Measurements from ENCODE around the gene MGAT4A.
A peak's percentile ranks its signal among the peaks of the same experiment; 100 is the strongest.
"Not testable (repeated sequence)": the region's sequence is repeated elsewhere in the genome, so short reads cannot be mapped to it uniquely, and the experiment has no call there.

The MGAT4A gene

DNA sequence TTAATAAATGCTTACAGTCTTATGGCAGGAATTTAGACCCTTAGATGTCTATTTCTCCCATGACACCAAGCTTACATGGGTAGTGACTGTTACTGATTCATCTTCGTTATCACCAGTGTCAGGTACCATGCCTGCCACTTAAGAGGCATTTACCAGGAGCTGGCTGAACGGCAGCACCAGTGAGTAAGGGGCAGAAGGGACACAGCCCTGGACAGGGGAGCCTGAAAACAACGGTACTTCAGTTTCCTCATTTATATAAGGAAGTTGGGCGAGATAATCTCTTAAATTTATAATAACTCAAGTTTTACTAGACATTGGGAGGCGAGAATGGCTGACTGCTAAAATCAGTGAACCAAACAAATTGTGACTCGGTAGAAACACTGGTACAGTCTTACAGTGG, 123.8 kb downstream of the MGAT4A start:
- DNase-seq (ENCODE audit: low spot score) = peak; percentile 19

DNA sequence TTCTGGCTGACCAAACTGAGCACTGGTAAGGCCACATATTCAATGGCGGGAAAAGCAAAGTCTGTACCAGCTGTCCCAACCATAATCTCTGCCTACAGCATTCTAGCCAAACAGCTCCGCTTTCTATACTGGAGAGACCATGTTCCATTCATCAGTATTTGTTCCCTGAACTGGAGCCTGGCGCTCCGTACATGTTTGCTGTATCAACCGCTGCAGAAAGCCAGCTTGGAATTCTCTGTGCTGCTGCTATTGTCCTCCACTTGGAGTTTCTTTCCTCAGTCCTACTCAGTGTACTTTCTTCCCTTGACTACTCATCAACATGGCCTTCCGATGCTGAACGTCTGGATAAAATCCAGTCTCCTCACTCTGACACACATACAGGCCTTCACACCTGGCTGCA, 124.5 kb downstream of the MGAT4A start:
- DNase-seq (ENCODE audit: low spot score) = no peak

DNA sequence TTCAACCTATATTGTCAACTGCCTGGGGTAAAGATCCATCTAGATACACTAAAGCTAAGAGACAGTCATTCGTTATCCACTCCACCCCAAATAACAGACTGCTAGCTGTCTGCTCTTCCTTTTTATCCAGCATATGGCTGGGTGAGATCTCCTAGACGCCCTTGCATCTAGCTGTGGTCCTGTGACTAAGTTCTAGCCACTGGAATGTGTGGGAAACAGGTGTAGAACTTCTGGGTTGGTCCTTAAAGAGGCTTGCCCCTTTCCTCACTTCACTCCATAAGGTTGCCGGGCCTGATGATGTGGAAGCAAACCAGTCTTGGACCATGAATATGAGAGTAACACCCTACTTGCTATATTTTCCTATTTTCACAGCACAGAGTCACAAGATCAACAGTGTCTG, 125.9 kb downstream of the MGAT4A start:
- no peak for DNase-seq (ENCODE audit: low spot score)

DNA sequence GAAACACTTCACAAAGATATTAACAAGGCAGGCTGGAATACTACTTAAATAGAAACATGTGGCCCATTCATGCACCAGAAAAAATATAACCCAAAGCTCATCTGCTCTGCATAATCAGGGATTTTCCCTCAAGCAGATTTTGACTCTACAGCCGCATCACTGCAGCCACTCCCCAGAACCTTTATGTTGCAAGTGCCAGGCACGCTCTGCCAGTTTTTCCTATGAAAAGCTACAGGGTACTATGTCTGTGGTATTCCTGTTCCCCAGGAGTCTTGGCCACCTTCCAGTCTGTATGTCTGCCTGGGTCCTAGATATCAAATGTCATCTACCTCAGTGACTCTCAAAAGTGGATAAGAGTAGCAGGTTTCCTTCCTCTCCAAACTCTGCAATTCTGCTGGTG, 126.4 kb downstream of the MGAT4A start:
- DNase-seq (ENCODE audit: low spot score) = no peak

DNA sequence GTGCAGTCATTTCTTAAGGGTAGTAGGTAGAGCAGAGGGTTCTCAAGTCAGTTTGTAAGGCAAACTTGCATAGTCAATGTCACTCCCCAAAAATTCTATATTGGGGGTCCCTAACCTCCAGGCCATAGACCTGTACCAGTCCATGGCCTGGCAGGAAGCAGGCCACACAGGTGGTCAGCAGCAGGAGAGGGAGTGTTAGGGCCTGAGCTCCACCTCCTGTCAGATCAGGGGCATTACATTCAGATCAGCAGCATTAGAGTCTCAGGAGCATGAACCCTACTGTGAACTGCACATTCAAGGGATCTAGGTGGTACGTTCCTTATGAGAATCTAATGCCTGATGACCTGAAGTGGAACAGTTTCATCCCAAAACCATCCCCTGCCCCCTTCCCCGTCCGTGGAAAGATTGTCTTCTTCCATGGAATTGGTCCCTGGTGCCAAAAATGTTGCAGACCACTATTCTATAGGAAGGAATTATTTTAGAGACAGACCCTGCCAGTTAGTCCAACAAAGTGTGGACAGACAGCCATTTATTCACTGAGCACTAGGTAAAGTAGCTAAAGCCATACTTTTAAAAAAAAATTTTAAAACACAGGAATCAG, 129.3 kb downstream of the MGAT4A start:
- peak; percentile 68 for DNase-seq (ENCODE audit: low spot score)

DNA sequence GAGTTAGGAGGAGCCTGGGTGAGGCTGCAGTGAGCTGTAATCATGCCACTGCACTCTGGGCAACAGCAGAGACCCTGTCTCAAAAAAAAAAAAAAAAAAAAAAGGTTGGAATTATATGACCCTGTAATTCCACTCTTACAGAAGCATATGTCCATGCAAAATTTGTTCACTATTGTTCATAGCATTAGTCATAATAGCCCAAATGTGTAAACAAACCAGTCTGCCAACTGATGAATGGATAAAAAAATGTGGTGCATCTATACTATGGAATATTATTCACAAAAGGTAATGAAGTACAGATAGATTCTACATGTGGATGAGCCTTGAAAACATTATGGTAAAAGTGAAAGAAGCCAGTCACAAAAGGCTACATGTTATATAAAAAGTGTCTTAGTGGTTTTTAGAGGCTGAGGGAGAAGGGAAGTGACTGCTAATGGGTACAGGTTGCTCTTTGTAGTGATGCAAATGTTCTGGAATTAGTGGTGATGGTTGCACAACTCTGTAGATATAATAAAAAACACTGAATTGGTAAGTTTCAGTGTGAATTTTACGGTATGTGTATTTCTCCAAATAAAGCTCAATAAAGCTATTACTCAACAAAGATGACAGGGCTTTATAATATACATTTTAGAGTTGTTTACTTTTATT, 132.0 kb downstream of the MGAT4A start:
- DNase-seq (ENCODE audit: low spot score) = peak; percentile 11

DNA sequence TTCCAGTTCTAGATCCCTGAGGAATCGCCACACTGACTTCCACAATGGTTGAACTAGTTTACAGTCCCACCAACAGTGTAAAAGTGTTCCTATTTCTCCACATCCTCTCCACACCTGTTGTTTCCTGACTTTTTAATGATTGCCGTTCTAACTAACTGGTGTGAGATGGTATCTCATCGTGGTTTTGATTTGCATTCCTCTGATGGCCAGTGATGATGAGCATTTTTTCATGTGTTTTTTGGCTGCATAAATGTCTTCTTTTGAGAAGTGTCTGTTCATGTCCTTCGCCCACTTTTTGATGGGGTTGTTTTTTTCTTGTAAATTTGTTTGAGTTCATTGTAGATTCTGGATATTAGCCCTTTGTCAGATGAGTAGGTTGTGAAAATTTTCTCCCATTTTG, 136.3 kb downstream of the MGAT4A start:
- DNase-seq (ENCODE audit: low spot score) = not testable (repeated sequence)

DNA sequence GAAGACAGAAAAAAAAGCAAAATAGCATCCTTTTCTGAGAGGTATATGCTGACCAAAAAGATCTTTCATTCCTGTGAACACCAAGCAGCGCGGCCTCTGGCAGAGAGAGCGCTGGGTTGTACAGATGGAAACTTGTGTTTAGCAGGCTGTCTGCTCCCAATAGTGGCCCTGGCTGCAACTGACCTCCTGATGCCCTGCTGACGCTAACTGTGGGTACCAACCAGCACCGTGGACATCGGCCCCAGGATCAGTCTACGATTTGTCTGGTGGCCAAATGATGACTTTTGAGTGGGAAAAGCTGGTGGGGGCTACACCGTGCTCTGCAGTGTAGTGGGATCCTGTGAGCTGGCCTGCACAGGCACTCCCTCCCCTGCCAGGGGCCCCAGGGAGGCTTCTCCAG, 138.4 kb downstream of the MGAT4A start:
- no peak for DNase-seq (ENCODE audit: low spot score)

DNA sequence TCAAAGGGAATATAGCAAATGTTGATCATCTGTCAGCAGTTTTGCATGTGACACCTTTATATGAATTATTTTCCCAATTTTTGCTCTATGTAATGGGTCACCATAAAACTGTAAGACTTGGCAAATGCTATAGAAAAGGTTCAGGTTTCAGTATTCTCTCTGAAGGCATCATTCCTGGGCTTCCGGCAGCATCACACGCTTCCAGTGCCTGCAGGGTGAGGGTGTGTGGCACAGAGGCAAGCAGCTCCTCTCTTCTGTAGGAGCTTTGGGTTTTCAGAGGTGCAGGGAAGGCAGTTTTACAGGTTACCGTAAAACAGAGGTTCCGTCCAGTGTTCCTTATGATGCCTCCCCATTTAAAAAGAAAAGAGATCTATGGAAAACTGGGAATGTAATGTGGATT, 141.4 kb downstream of the MGAT4A start:
- no peak for DNase-seq (ENCODE audit: low spot score)

DNA sequence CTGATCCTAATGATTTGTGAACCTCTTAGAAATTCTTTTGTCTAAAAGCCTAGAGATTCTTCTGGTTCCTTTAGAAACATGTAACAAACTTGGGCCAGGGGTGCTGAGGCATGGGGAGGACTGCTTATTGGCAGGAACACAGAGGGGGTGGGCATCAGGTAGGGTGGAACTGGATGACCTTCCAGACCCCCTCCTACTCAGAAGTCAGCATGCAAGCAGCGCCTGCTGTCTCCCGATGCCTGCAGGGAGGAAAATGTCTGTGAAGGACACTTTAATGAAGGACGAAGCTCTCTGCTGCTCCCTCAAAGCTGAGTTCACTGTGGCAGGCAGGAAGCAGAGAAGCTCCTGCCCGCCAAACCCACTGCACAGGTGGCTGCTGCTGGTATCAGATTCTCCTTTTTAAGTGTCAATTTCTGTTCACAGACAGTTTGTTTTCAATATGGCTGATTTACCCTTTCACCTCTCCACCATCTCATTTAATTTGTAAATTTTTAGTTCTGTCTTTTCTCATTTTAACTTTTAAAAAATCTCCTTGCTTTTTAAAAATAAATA, 142.0 kb downstream of the MGAT4A start:
- DNase-seq (ENCODE audit: low spot score) = no peak

DNA sequence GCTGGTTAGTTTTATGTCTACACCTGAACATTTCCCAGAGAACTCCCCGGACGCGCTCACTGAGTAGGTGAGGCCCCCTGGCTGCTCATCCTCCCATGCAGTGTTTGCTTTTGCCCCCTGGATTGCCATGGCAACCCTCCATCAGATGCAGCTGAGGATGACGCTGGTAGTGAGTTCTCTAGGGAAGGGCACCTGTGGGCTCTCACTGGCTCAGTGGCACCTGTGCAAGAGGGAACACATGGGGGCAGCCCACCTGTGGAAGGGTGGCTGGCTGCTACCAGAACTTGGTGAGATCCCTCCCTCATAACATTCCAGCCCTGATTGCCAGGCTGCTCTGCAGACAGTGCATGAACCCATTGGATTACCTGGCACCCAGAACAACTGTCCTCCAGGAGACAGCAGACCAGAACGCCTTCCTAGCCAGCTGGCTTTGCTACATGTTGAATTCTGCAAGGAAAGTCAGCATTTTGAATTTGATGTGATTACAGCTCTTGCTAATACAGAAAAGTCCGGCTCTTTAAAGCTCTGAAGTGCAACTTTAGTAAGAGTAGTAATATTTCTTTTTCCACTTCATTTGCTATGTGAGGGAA, 144.3 kb downstream of the MGAT4A start:
- DNase-seq (ENCODE audit: low spot score) = no peak

DNA sequence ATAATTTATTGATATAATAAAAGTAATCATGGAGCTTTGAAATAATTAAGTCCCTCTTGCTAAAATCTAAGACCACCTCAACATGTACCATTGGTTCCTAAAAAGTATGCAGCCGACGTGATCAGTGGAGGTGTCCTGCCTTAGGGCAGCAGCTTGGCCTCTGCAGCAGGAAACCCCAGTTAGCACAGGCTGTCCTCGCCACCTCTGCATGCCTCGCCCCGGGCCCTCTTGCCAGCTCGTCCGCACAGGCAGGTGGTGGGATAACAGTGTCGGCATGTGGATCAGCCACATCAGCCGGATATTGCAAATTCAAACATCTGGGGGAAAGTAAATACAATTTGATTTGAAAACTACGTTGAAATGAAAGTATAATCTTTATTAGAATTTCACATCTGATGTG, 145.5 kb downstream of the MGAT4A start:
- no peak for DNase-seq (ENCODE audit: low spot score)

DNA sequence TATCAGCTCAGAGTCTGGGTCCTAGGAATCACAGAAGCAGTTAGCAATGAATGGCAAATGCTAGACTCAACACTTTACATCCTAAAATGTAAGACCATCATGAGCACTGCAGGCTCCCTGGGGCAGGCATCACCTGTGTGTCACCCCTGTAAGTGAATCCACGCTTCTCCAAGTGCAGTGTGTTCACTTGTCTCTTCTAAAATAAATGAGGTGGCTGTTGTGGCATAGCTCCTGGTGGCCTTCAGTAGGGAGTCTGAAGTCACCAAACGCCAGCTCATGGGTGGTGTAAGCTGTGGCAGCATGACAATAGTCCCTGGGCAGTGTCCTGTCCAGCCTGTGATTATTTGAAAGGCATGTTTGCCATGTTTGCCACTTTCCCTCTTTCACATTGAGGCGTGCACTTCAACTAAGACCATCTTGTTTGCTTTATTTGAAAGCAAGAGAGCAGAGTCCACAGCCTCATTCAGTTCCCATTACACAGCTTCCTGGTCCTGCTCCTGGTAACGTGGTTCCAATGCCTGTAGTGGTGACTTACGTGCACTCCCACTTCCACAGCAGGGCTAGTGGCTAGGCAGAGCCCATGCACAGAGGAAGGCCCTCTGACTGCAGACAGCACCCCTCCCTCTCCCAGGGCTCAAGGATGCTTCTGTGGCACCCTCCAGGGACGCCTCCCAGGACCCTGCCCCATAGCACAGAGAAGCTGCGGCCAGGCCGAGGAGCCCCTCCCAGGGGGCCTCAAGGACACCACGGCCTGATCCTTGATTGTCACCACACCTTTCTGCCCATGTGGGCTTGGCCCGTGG, 146.9 kb downstream of the MGAT4A start:
- DNase-seq (ENCODE audit: low spot score) = no peak

DNA sequence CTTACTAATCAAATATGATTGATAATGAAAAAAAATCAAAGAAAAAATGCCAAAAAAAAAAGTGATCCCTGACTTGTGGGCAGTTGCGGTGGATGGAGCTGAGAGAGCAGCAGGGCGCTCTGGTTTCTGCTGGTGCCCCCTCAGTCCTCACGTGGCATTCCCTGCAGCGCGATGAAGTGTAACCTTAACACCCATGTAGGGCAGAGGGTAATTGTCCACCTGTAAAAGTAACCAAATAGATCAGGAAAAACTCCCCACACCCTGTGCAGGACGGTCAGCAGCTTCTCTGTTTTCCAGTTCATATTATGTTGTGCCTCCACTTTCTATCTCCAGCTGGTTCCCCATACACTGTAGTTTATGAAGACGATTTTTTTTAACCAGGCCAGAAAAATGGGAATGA, 147.7 kb downstream of the MGAT4A start:
- DNase-seq (ENCODE audit: low spot score) = no peak

DNA sequence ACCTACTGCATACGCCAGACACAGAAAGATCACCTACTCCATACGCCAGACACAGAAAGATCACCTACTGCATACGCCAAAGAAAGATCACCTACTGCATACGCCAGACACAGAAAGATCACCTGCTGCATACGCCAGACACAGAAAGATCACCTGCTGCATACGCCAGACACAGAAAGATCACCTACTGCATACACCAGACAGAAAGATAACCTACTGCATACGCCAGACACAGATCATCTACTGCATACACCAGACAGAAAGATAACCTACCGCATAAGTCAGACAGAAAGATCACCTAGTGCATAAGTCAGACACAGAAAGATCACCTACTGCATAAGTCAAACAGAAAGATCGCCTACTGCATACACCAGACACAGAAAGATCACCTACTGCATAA, 148.4 kb downstream of the MGAT4A start:
- DNase-seq (ENCODE audit: low spot score) = no peak

DNA sequence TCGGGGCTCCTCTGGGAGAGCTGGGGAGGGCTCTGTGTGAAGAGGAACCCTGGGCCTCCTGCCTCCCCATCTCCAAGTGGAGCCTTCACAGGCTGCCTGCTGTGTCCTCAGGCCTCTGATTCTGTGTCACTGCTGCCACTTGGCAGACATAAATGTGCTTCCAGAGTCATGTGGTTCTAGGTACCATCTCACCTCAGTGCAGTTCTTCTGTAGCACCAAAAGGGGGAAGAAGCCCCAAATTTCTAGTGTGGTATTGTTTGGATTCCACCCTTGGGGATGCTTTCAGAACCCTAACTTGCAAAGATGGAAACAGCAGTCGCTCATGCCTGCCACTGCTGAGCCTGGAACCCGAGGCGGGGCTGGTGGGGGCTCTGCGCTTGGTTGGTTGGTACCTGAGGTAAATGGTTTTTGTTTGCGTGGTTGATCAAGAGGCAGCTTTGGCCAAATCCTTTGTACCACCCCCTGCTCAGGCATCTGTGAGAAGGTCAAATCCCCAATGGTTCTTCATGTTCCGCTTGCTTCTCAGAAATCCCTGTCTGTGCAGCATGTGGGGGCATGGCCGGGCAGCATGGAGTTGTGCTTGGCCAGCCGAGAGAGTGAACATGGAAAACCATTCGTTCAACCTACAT, 150.2 kb downstream of the MGAT4A start:
- DNase-seq (ENCODE audit: low spot score) = no peak

DNA sequence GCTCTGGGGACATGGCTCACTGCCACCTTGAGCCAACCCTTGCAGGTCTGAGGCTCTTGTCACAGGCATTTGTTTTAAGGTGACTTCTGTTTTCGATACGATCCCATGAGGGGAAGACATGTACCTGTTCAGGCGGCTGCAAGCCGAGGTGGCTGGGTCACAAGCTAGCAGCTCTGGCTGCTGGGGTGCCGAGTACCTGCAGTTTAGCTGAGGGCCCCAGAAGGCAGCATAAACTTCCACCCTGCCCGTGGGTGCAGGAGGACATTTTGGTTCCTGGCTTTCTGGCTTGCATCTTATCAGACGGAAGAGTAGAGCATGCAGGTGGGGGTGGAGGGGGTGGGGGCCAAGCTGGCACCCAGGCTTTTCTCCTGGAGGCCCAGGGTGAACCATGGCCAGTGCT, 151.0 kb downstream of the MGAT4A start:
- DNase-seq (ENCODE audit: low spot score) = no peak

DNA sequence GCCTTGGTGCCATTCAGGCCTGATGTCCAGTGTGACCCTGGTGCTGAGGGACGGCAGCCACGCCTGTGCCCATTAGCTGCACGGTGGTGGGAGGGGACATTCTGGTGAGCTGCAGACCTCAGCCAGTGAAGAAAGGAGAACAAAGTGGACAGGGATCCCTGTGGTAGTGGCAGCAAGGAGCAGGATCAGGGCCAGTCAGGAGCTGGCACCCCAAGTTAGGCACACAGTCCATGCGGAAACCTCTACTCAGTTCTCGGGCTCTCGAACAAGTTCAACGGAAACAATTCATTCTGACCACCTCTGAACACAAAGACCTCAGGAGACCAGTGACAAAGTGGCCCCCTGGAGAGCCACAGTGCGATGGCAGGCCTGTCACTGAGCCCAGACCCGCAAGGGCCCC, 152.7 kb downstream of the MGAT4A start:
- DNase-seq (ENCODE audit: low spot score) = no peak

DNA sequence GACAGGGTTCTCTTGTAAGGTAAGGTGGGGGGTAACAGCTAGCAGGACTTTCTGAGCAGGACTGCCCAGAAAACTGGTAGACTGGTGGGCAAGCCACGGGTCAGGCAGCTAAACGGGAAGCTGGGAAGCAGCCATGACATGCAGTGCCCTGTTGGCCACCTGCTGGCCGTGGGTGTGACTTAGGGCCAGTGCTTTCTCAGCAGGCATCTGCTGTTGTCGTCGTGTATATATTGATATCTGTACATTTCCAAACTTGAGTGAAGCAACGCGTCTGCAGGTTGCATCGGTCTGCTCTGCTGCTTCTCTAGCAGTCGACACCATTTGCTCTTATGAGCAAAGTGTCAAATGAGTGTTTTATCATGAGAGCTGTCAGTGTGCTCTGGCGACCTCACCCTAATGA, 153.6 kb downstream of the MGAT4A start:
- DNase-seq (ENCODE audit: low spot score) = no peak

DNA sequence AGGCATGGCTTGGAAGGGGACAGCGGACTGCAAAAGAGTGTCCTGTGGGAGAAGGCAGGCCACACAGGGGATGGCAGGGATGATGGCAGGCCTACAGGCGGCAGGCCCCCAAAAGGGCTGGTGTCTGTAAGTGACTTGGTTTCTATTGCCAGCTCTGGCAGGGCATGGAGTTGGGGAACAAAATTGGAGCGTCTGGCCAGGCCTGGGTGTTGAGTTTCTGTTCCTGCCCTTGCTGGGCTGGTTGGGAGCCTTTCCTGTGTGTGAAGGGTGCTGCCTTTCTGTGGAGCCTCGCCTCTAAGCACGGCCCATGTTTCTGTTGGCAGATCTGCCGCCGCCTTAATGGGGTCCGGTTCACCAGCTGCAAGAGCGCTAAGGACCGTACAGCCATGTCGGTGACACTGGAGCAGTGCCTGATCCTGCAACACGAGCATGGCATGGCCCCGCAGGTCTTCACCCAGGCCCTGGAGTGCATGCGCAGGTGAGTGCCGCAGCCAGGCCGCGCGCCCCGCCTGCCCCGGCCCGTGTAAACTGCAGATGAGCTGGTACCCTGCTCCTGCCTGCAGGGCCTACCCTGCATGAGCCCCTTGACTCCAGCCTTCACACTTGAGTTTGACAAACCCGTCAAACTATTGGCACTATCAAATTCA, 154.1 kb downstream of the MGAT4A start:
- DNase-seq (ENCODE audit: low spot score) = no peak

DNA sequence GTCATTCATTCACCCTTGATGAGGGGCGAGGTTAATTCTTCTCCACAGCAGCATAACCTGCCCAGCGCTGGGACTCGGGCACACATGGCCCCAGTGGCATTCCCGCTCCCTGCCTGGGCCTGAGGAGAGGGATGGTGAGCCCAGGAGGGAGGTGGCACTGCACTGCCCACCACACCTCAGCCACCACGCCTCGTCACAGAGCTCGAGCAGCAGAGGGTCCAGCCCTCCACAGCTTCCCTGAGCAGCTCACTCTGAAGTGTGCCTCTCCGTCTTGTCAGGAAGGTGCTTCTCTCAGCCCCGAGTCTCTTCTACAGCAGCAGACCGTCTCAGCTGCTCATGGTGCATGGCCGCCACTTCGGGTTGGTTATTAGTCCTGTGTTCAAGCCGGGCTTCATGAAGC, 157.5 kb downstream of the MGAT4A start:
- DNase-seq (ENCODE audit: low spot score) = no peak

DNA sequence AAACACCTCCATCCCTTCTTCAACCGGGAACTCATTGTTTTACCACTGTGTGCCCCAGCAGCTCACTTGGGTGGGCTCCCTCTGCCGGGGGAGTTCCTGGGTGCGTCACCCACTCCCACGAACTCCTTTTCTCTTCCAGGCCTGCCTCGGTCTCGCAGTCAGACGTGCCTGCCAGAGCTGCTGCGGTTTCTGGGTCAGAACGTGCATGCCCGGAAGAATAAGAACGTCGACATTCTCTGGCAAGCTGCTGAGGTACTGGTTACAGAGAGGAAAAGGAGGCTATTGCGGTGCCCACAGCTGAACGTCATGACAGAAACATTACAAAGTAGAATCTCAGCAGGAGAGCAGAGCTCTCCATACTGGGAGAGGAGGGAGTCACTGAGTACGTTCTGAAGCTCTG, 158.3 kb downstream of the MGAT4A start:
- DNase-seq (ENCODE audit: low spot score) = no peak
